Measurements from ENCODE around the gene KCNJ6. TPM values are rescaled to one million over a fixed set of nuclear protein-coding genes. Genes with fewer than 3 reads are reported as not detected.

The KCNJ6 gene
- total RNA-seq, 2 donors from 2014 or later, result not detected

GRCh38 chr21:37702241-37702640 is 214.0 kb downstream of the KCNJ6 start:
- H3K4me3 ChIP-seq, result no peak overlapping the region
- H3K27me3 ChIP-seq, result no peaks in the 10 kb centered on the region
- no peaks in the 10 kb centered on the region for H3K4me1 ChIP-seq
- no peak overlapping the region for H3K27ac ChIP-seq
- no peak for DNase-seq (ENCODE audit: low spot score)
- no peaks in the 10 kb centered on the region for H3K36me3 ChIP-seq
- no peak for TF ChIP-seq CTCF (IDR thresholded peaks at IDR 0.05)
- H3K9me3 ChIP-seq, result no peaks in the 10 kb centered on the region

GRCh38 chr21:37700641-37701202 is 215.5 kb downstream of the KCNJ6 start:
- H3K27me3 ChIP-seq, result no peaks in the 10 kb centered on the region
- no peak overlapping the region for H3K27ac ChIP-seq
- peak; percentile 28 to 77 for TF ChIP-seq CTCF (IDR thresholded peaks at IDR 0.05)
- no peaks in the 10 kb centered on the region for H3K36me3 ChIP-seq
- no peak overlapping the region for H3K4me3 ChIP-seq
- H3K9me3 ChIP-seq, result peaks cover 0 to 7% of the 10 kb centered on the region in 2 donors
- DNase-seq (ENCODE audit: low spot score), result no peak
- no peaks in the 10 kb centered on the region for H3K4me1 ChIP-seq

GRCh38 chr21:37699024-37699775 is 217.1 kb downstream of the KCNJ6 start:
- H3K36me3 ChIP-seq, result no peaks in the 10 kb centered on the region
- no peaks in the 10 kb centered on the region for H3K27me3 ChIP-seq
- H3K9me3 ChIP-seq, result peaks cover 0 to 8% of the 10 kb centered on the region in 2 donors
- H3K4me1 ChIP-seq, result no peaks in the 10 kb centered on the region
- DNase-seq (ENCODE audit: low spot score), result no peak
- no peak overlapping the region for H3K4me3 ChIP-seq
- no peak for TF ChIP-seq CTCF (IDR thresholded peaks at IDR 0.05)
- no peak overlapping the region for H3K27ac ChIP-seq

GRCh38 chr21:37696936-37697335 is 219.3 kb downstream of the KCNJ6 start:
- no peaks in the 10 kb centered on the region for H3K36me3 ChIP-seq
- H3K4me1 ChIP-seq, result no peaks in the 10 kb centered on the region
- no peak overlapping the region for H3K4me3 ChIP-seq
- TF ChIP-seq CTCF (IDR thresholded peaks at IDR 0.05), result no peak
- H3K9me3 ChIP-seq, result peaks cover 0 to 8% of the 10 kb centered on the region in 2 donors
- H3K27ac ChIP-seq, result no peak overlapping the region
- no peaks in the 10 kb centered on the region for H3K27me3 ChIP-seq
- no peak for DNase-seq (ENCODE audit: low spot score)

GRCh38 chr21:37695111-37695510 is 221.1 kb downstream of the KCNJ6 start:
- no peaks in the 10 kb centered on the region for H3K36me3 ChIP-seq
- peaks cover 0 to 8% of the 10 kb centered on the region in 2 donors for H3K9me3 ChIP-seq
- H3K27me3 ChIP-seq, result no peaks in the 10 kb centered on the region
- no peak for TF ChIP-seq CTCF (IDR thresholded peaks at IDR 0.05)
- no peak overlapping the region for H3K27ac ChIP-seq
- DNase-seq (ENCODE audit: low spot score), result peak; percentile 32
- H3K4me1 ChIP-seq, result no peaks in the 10 kb centered on the region
- H3K4me3 ChIP-seq, result no peak overlapping the region

Data from right atrium auricular region (tissue), 2 donors.